Lung microvascular endothelial cell (primary cell): ENCODE results near the gene KDM4C. TPM values are rescaled to one million over a fixed set of nuclear protein-coding genes. Genes with fewer than 3 reads are reported as not detected.
"Not testable (repeated sequence)": the region's sequence is repeated elsewhere in the genome, so short reads cannot be mapped to it uniquely, and the experiment has no call there.

ENCODE experiments used
- DNase-seq, 2 donors: peaks; one replicate each; pipeline versions ENCODE4 v3.0.0 to v3.0.0-alpha.2; 2010; ENCODE audit warnings: low read depth in 2 of 2
- total RNA-seq: library from RNA; depleted of rRNA; stranded (reverse); fragments of >200 nt; gene quantifications from 2 replicates; pipeline ENCODE4 v1.2.1, GENCODE V29; 2014

Gene KDM4C
- total RNA-seq, 1 donor from 2014 or later, result 19.2 TPM

DNA sequence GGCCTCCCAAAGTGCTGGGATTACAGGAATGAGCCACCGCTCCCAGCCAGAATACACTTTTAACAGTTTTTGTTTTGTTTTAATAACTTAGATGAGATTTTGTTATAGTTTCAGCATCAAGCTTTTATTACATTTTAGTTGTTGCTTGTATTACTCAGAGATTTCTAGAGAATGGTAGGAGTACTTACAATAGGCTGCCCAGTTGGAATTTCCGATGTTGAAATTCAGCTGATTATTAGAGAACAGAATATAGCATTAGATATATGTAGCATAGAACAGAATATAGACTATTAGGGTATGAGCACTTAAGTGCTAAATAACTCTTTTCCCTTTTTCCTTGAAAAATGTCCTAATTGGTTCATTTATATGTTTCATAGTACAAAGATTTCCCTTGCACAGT is 6.2 kb downstream of the KDM4C start:
- DNase-seq, result no peak

DNA sequence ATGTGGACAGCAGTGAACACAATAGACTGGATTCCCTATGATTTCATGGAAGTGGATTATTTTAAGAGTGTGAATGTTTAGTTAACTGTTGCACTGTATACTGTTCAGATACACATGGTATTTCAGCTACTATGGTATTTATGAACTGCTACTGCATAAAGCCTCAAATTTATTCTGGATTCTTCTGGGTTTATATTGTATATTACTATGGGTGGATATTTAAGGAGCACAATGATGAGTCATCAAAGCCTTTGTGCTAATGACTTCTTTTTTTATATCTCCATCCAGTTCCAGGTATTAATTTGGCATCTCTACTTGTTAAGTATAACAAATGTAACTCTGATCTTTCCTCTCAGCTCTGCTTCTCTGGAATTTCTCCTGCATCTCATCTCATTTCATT is 6.8 kb downstream of the KDM4C start:
- DNase-seq, result no peak

DNA sequence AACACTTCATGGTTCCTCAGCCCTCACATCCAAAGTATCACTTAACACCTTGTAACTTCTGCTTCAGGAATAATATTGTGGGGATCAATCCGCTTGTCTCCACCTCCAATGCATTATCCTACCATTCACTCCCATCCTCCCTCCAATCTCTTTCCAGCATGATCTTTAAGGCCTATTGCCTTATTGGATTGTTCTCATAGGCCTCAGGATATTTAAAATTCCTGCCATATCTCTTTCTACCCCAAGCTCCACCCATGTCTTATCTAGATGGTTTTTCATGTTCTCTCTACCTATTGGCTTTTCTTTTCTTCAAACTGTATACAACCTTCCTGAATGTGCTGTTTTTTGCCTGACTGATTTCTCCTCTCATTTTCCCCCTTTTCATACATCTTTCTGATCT is 7.2 kb downstream of the KDM4C start:
- no peak for DNase-seq

DNA sequence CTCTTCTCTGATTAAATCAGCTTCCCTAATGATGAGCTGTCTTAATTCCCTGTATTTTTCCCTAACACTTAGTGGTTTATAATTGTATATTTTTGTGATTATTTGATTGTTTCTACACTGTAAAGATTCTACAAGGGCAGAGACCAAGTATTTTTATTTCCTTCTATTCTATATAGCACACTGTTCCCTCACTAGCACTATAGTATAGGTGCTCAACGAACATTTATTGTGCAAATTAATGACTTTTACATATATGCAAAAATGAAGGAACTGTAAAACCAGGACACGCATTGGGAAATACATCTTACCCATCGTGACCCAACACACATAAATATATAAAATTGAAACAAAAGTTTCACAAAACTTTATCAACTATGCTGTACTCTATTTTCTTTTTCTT is 7.6 kb downstream of the KDM4C start:
- DNase-seq, result no peak

DNA sequence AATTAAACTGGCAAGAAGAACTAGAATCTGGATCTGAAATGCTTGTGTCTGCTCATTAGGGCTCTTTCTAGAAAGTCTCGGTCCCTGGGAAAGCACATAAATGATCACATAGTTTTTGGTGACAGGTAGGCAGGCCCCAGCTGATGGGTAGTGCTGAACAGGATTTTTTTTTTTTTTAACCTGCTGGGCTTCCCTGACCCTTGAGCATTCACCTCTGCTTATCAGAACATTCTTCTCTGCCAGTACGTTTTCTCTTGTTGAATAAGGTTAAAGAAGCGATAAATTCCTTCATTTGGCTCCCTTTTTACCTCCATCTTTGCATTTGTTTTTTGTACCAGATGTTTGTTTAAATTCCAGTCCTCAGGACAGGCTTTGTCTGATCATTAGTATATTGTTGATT is 8.8 kb downstream of the KDM4C start:
- DNase-seq, result no peak

DNA sequence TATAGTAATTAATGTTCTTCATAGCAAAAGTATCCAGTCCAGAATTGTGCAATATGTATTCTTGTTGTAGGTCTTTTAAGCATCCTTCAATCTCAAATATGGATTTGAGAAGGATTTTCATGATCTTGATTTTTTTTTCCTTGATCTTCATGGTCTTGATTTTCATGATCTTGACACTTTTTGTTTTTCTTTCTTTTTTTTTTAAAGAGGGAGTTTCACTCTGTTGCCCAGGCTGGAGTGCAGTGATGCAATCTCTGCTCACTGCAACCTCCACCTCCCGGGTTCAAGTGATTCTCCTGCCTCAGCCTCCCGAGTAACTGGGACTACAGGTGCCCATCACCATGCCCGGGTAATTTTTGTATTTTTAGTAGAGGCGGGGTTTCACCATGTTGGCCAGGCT is 10.8 kb downstream of the KDM4C start:
- not testable (repeated sequence) for DNase-seq

DNA sequence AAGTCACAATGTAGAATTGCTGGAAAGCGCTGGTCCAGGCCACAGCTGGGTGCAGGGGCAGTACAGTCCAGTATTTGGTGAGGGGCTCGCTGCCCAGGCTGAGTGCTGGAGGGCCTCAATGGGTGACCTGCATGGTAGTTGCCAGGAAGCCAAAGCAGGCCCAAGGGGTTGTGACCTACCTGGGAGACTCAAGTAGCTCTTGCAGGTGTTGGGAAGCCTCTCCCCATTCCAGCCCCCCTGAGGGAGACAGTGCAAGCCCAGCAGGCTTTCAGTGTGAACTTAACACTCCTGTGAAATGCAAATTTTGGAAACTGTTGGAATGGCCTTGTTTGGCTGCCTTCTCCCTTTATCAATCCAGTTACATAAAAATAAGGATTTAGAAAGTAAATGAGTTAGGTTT is 13.9 kb downstream of the KDM4C start:
- no peak for DNase-seq

DNA sequence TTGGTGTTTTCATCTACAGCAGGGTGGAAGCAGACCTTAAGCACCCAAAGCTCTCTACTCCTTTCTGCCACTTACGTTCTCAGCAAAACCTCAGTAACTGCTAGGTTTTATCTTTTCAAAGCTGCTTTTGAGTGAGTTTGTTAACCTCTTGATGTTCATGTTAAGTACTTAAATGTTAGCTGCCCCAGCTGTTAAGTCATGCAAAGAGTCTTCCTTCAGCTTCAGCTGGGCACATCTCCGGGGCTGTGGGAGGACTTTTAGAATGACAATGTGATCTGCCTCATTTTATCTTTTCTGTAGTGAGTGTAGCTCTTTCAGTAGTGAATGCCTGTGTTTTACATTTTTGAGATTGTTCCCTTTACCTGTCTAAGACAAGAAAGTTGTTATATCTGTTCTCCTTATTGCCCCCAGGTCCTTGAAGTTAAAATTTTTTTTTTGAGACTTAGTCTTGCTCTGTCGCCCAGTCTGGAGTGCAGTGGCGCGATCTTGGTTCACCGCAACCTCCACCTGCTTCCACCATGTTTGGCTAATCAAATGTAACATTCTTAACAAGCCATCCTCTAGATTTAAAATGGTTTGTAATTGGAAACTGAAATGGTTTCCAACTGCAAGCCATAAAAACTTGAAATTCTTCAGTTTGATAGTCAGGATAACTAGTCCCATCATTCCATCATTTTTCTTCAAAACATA is 19.6 kb downstream of the KDM4C start:
- no peak for DNase-seq

DNA sequence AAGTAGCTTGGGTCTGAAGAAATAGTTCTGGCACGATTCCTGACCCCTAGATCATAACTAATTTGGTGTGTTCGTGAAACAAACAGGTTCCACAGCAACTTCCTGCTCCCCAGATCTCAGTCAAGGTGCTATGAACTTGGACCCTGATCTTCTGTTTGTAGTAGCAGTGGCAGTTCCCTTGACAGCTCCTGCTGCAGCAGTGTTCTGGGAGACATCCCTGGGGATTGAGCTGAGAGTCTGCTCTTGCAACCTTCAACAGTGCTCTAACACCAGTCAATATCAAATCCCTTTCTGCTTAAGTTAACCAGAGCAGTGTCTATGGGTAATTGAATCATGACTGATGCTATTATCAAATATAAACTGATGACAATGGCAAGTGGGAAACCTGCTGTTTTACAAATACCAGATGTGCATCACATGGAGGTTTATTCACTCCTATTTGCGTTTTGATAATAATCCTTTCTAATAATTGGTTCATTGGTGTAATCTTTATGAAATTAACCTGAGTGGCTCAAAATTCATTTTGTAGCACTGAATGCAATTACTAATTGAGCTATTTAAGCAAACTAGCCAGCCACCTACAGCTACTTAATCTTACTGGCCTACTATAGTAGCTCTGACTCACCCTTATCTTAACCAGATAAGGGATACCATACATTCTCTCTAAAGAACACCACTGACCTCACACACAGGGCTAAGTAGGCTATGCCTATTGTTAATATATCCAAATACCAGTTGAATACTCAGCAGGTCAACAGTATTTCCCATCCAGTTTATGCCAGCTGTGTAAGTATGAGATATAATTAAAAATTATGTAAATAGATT is 21.9 kb downstream of the KDM4C start:
- peak in 1 of 2 donors; percentile 52 for DNase-seq

DNA sequence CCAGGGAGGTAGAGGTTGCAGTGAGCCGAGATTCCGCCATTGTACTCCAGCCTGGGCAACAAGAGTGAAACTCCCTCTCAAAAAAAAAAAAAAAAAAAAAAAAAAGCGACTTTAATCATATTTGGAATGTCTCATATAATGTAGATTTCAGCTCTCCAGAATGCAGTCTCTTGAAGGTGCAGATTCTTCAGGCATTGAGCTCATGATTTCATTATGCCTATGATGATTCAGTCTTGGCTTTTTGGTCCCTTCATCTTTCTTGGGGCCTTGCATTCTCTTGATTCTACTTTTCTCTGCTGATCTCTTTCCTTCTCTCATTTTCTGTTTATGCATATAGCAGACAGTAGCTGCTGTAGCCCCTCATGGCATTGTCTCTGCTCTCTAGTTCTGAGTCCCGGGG is 22.9 kb downstream of the KDM4C start:
- no peak for DNase-seq

DNA sequence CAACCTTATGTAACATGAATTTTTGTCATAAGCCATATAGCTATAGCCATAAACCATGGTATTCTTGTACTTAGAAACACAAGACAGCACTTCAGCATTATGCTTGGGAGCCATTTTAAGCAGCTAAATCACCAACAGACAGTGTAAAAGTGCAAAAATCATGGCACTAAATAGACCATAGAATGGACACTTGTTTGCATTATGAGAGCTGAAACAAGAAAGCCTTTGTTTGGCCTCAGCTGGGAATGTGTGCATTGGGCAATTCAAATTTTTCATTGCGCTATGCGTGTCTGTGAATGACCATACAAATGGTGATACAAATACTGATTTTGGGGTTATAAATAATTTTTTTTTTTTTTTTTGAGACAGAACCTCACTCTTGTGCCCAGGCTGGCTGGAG is 23.7 kb downstream of the KDM4C start:
- DNase-seq, result no peak

DNA sequence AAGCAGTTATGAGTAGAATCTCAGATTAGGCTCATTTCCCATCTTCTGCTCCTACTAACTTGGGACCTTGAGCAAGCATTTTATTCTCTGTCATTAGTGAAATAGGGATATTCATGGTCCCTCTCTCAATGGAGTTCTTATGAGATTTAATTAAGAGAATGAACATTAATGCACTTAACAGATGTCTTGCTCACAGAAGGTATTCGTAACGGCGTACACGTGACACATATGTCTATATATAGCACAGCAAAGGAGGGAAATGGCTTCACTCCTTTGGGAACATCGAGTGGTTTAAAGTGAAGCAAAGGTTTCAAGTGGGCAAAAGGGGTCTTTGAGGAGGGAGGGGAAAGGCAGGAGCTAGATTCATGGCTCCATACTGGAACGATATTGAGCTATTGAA is 24.6 kb downstream of the KDM4C start:
- DNase-seq, result no peak

DNA sequence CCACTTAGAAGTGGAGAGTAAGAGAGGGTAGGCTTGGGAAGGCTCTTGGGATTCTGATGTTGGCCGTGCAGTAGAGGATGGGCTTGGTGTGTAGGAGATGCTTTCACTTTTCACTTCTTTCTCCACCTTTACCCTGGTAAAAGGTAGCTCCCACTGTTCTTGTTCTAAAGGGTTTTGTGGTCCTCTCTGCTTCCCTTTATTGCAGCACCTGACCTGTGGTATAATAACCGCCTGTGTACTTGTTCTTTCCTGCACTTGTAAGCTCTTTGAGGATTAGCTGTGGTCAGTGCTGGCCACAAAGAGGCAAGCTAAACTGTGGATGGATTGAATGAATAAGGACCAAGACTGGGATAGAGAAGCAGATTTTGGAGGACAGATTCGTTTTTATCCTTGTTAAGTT is 25.2 kb downstream of the KDM4C start:
- DNase-seq, result no peak

DNA sequence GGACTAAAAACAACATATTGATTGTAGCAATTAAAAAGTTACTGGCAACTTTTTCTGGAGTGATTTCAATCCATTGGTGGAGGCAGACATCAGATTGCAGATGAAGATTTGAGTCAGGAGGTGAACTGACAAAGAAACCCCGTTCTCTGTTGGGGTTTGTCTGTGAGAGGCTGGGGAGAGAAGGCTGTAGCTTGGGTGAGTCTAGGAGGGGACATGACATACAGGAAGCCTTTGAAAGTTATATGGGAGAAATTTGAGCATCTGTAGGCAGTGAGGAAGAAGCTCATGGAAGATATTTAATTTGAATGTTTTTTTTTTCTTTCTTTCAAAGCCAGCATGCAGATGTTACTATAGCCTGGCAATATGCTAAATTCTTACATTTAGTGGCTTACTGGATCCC is 26.0 kb downstream of the KDM4C start:
- DNase-seq, result no peak

DNA sequence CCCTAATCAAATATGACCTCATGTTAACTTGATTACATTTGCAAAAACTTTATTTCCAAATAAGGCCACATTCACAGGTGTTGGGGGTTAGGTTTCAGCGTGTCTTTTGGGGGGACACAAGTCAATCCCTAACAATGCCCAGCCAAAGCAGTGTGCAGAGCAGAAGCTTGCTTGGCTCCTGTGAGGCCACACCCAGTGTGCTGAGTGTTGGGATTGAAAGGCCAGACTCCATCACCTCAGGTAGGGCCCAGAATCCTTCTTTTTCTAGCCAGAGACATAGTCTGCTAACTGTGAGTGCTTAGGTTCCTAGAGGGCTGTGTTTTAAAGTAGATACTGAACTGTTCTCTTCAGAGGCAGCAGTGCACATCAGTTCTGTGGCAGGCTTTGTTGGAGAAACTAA is 27.9 kb downstream of the KDM4C start:
- DNase-seq, result no peak

DNA sequence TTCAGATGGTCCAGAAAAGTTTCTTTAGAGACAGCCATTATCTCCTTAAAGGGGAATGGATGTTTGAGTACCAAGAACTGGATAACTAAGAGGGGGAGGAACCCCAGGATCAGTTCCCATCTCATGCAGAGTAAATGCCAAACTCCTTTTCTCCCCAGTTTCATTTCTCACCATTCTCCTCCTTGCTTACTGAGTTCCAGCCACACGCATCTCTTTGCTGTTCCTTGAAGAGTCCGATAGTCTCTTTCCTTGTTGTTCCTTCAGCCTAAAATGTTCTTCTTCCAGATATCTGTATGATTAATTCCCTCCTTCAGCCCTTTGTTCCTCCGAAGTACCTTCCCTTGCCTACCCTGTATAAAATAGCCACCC is 30.0 kb downstream of the KDM4C start:
- peak in 1 of 2 donors; percentile 19 for DNase-seq

DNA sequence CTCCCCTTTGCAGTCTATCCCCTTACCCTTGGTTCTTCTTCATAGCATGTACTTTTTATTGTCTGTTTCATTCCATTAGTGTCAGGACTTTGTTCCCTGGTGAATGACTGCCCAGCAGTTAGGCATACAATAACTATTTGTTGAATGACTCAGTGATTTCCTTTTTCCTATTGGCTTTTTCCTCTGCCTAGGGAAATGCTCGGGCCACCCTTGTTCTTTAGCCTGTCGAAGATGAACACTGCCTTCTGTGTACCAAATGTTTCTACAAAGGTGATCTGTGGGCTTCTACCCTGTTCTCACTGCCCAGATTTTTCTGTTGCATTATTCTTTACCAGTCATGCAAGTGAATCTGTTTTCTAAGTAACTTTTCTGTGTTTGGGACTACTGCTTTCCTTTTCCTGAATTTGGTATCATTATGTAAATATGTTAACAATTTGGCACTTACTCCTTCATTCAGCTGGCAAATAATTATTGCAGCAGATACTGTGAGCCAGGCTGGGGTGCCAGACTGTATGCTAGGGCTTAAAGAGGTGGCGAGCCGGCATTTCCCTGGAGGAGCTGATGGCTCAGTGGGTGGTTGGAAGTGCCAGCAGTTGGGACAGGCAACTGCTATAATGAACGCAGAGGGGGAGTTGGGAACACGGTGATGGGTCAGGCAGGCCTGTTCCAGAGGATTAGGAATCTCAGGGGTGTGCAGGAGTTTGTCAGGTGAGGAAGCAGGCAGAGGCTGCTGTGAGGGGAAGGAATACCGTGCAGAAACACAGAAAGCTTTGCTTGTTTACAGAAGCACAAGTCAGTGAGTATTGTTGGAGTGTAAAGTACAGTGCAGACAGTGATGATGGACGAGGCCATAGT is 30.6 kb downstream of the KDM4C start:
- peak; percentile 78 to 85 for DNase-seq

DNA sequence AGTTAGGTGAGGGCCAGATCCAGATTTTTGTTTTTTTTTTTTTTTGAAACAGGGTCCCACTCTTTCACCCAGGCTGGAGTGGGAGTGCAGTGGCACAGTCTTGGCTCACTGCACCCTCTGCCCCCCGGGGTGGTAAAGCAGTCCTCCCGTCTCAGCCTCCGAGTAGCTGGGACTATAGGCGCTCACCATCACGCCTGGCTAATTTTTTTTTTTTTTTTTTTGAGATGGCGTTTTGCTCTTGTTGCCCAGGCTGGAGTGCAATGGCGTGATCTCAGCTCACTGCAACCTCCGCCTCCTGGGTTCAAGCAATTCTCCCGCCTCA is 31.2 kb downstream of the KDM4C start:
- not testable (repeated sequence) for DNase-seq

DNA sequence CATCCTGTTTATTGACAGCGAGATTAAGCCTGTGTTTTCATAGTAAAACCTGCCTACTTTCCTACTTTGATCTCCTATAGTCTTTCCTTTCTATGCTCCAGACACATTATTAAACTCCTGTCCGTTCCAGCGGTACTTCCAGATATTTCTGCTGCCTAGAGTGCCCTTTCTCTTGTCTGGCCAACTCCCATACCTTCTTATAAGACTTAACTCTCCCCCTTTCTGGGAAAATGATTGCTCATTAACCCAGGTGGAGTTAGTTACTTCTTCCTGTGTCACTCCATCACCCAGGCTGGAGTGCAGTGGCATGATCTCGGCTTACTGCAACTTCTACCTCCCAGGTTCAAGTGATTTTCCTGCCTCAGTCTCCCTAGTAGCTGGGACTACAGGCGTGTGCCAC is 33.1 kb downstream of the KDM4C start:
- DNase-seq, result no peak

DNA sequence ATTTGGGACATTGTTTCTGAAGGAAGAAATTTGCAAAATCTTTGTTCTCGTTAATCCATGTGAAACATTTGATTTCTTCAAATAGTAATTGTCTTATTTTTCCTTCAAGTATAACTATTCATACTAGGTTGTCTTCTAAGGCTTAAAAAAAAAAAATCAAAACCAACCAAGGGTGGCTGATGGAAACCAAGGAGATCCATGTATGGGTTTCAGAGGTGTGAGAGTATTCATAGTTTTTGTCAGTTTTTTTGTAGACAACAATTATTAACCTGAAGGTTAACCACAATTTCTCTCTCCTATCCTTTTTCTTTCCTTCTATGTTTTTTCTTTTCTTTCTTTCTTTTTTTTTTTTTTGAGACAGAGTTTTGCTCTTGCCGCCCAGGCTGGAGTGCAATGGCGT is 35.4 kb downstream of the KDM4C start:
- no peak for DNase-seq

DNA sequence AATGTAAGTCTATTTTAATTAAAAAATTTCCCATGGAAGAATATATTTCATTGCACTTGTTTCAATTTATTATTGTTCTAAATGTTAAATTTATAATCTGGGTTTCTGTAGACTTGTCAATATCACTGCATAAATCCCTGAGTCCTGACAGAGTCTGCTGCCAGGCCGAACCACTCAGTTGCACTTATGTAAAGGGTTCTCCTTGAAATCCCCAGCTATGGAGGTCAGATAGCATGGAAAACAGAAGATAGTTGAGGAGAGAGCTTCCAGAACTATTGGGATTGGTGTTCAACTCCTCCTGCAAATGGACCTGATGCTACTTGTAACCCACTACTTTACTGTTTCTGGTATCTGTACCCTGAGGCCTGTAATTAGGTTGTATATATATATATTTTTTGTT is 37.2 kb downstream of the KDM4C start:
- no peak for DNase-seq

DNA sequence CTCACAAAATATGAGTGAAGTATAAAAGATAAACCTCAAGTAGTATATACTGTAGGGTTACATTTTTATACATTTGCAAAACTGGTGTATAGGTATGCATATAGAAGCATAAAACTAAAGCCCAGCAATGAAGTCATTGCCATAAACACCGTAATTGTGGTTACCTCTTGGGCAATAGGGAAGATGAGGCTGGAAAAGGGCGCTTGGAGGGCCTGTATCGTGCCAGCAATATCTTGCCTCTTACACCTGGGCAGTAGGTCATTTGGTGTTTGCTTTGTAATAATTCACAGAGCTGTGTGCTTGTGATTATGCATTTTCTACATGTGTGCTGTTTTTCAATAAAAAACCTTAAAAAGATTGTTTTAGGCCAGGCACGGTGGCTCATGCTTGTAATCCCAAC is 45.2 kb downstream of the KDM4C start:
- no peak for DNase-seq

DNA sequence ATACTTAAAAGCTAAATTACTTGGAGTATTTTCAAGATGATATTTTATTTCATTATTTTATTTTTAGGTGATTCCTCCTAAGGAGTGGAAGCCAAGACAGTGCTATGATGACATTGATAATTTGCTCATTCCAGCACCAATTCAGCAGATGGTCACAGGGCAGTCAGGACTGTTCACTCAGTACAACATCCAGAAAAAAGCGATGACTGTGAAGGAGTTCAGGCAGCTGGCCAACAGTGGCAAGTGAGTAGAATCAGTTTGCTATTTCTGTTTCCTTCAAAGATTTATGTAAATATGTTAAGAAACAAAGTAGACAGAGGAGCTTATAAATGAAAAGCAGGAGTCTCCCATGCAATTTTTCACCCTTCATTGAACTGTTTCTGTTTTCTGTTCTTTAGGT is 47.8 kb downstream of the KDM4C start:
- peak; percentile 20 to 63 for DNase-seq
